Measurements from ENCODE around the gene JUN. TPM values are rescaled to one million over a fixed set of nuclear protein-coding genes. Genes with fewer than 3 reads are reported as not detected.

The JUN gene
- total and polyA plus RNA-seq, 9 donors = 50.7 to 740 (median 155) TPM

DNA sequence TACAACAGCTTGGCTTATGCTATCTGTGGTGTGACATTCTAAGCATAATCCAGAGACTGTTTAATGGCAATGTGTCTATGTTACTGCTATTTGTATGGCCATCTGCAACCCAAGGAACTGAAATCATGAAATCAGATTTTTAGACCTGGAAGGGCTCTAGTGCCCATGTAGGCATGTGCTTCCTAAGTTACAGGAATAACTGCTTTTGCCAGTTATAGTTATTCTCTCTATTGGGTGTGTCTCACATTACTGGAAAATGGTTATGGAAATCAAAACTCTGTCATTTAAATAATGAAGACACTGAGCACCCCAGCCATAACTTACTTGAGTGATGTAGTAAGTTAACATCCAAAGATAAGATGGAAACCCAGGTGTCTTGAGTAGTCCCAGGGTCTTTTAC lies 12.6 kb upstream of the JUN start:
- DNase-seq = no peak
- no peak overlapping the region for H3K4me3 ChIP-seq
- intact Hi-C loops (cut with DNase I) = no loop called here
- H3K4me1 ChIP-seq (ENCODE audit: insufficient read depth) = no peaks in the 10 kb centered on the region
- H3K36me3 ChIP-seq = no peaks in the 10 kb centered on the region
- no peak overlapping the region for H3K27ac ChIP-seq
- TF ChIP-seq, protein P1, sequence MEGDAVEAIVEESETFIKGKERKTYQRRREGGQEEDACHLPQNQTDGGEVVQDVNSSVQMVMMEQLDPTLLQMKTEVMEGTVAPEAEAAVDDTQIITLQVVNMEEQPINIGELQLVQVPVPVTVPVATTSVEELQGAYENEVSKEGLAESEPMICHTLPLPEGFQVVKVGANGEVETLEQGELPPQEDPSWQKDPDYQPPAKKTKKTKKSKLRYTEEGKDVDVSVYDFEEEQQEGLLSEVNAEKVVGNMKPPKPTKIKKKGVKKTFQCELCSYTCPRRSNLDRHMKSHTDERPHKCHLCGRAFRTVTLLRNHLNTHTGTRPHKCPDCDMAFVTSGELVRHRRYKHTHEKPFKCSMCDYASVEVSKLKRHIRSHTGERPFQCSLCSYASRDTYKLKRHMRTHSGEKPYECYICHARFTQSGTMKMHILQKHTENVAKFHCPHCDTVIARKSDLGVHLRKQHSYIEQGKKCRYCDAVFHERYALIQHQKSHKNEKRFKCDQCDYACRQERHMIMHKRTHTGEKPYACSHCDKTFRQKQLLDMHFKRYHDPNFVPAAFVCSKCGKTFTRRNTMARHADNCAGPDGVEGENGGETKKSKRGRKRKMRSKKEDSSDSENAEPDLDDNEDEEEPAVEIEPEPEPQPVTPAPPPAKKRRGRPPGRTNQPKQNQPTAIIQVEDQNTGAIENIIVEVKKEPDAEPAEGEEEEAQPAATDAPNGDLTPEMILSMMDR (IDR thresholded peaks at IDR 0.05) = no peak
- TF ChIP-seq EP300 (IDR thresholded peaks at IDR 0.05) = no peak
- no peak for TF ChIP-seq POLR2A (IDR thresholded peaks at IDR 0.05)
- no peaks in the 10 kb centered on the region for H3K9me3 ChIP-seq
- H3K27me3 ChIP-seq = no peaks in the 10 kb centered on the region

- Histone ChIP-seq H3K4me1 (ENCODE audit: insufficient read depth) (no peaks in the 10 kb centered on the region), H3K27me3 (no peaks in the 10 kb centered on the region), H3K27ac (no peak overlapping the region), H3K9me3 (no peaks in the 10 kb centered on the region), H3K36me3 (no peaks in the 10 kb centered on the region), H3K4me3 (no peak overlapping the region)
- TF ChIP-seq EP300 (IDR thresholded peaks at IDR 0.05) (no peak), POLR2A (IDR thresholded peaks at IDR 0.05) (no peak)
- TF ChIP-seq, protein P1 (IDR thresholded peaks at IDR 0.05) = no peak
- WGBS, 3 donors = 92 to 99% (median 96%) methylated on average over 3 of the region's 3 CpGs
- no peak for DNase-seq
- intact Hi-C loops (cut with DNase I) = no loop called here
These were observed 10.7 kb upstream of the JUN start for GRCh38 chr1:58794585-58794984.

GRCh38 chr1:58792846-58793245 lies 9.0 kb upstream of the JUN start:
- Histone ChIP-seq H3K4me3 (no peak overlapping the region), H3K4me1 (ENCODE audit: insufficient read depth) (no peaks in the 10 kb centered on the region), H3K27me3 (no peaks in the 10 kb centered on the region), H3K27ac (no peak overlapping the region), H3K36me3 (no peaks in the 10 kb centered on the region), H3K9me3 (no peaks in the 10 kb centered on the region)
- DNase-seq = no peak
- intact Hi-C loops (cut with DNase I) = no loop called here
- 73 to 82% (median 79%) methylated on average over 6 of the region's 6 CpGs for WGBS, 3 donors
- TF ChIP-seq EP300 (IDR thresholded peaks at IDR 0.05) (no peak), POLR2A (IDR thresholded peaks at IDR 0.05) (no peak)
- TF ChIP-seq, protein P1 (IDR thresholded peaks at IDR 0.05) = no peak

DNA sequence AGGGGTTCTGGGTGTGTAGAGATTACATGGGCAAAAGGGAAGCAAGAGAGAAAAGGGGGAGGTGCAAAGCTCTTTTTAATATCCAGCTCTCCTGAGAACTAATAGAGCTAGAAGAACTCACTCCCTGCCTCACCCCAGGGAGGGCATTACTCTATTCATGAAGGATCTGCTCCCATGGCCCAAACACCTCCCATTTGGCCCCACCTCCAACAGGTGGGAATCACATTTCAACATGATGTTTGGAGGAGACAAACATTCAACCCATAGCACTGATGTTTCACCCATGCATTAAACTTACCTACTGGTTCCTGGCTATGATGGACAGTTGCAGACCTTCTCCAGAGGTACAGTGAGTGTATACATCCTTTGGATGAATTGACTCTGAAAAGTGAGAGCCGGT lies 7.3 kb upstream of the JUN start:
- no peaks in the 10 kb centered on the region for H3K9me3 ChIP-seq
- no peaks in the 10 kb centered on the region for H3K27me3 ChIP-seq
- no peak overlapping the region for H3K27ac ChIP-seq
- no peak for DNase-seq
- no peaks in the 10 kb centered on the region for H3K4me1 ChIP-seq (ENCODE audit: insufficient read depth)
- WGBS, 3 donors = 94 to 100% (median 100%) methylated on average over 1 of the region's 1 CpG
- TF ChIP-seq EP300 (IDR thresholded peaks at IDR 0.05) (no peak), POLR2A (IDR thresholded peaks at IDR 0.05) (no peak)
- TF ChIP-seq, protein P1 (IDR thresholded peaks at IDR 0.05) = no peak
- H3K4me3 ChIP-seq = no peak overlapping the region
- no peaks in the 10 kb centered on the region for H3K36me3 ChIP-seq
- intact Hi-C loops (cut with DNase I) = no loop called here
